NOMO-1 treated with dmso at 0.1 percent for 144 hours (cell line): ENCODE measurements around the gene PHAF1.

Experiments used
- DNase-seq: peaks from one replicate; lab custom pipeline; 2025; ENCODE audit not compliant: unreplicated experiment; lab: John Stamatoyannopoulos, UW

The PHAF1 gene

GRCh38 chr16:67192781-67193361 lies 83.1 kb downstream of the PHAF1 start:
- no peak for DNase-seq

GRCh38 chr16:67193536-67193935 lies 83.8 kb downstream of the PHAF1 start:
- no peak for DNase-seq

- no peak for DNase-seq
Measured at GRCh38 chr16:67194260-67194659, 84.5 kb downstream of the PHAF1 start.

- DNase-seq: no peak
Measured at GRCh38 chr16:67195676-67196075, 85.9 kb downstream of the PHAF1 start.

- no peak for DNase-seq
Measured at GRCh38 chr16:67196881-67197280, 87.1 kb downstream of the PHAF1 start.

GRCh38 chr16:67197704-67198103 lies 88.0 kb downstream of the PHAF1 start:
- no peak for DNase-seq
